IMR-90 (cell line): ENCODE results near the gene ASAP2. TPM values are rescaled to one million over a fixed set of nuclear protein-coding genes. Genes with fewer than 3 reads are reported as not detected.

Experiments used
- ATAC-seq: fragments of 200-7000 bp; cut with Tn5 transposase; 2 replicates; pipeline ENCODE4 v1.9.1; 2020; ENCODE audit warnings: low read depth, mild to moderate bottlenecking, moderate library complexity
- BruUV-seq: library from RNA; stranded (reverse); fragments of 400-500 nt; replicated peaks from 2 replicates; lab custom pipeline; 2021; lab: Mats Ljungman, UMichigan
- CTCF ChIA-PET: fragments of 300-600 bp; formaldehyde crosslinking; extraction: SDS; loops from one replicate; lab custom pipeline; 2021; ENCODE audit warnings: antibody characterized with exemption; lab: Yijun Ruan, JAX
- POLR2A ChIA-PET: fragments of 300-600 bp; sonication (Branson Sonifier 250); formaldehyde crosslinking; loops from one replicate; lab custom pipeline; 2022; ENCODE audit warnings: antibody characterized with exemption; ENCODE audit not compliant: unreplicated experiment; lab: Charles Lee
- DNase-seq: peaks from one replicate; pipeline ENCODE4 v3.0.0; 2013
- H2AFZ ChIP-seq: replicated peaks from 2 replicates; pipeline ENCODE3; 2013; ENCODE audit warnings: low read length, mild to moderate bottlenecking; ENCODE audit not compliant: poor library complexity
- H2AK5ac ChIP-seq: 2 replicates; pipeline ENCODE4 v1.6.1; 2013; ENCODE audit warnings: low read depth, low read length, inconsistent platforms
- H2AK9ac ChIP-seq: replicated peaks from 2 replicates; pipeline ENCODE3; 2013; ENCODE audit warnings: mild to moderate bottlenecking, low read depth, low read length, moderate library complexity; ENCODE audit not compliant: poor library complexity
- H2BK120ac ChIP-seq: 2 replicates; pipeline ENCODE4 v1.6.1; 2013; ENCODE audit warnings: low read depth, low read length, inconsistent platforms
- H2BK15ac ChIP-seq: 3 replicates; pipeline ENCODE4 v1.6.1; 2013; ENCODE audit warnings: low read depth, low read length, inconsistent platforms
- H2BK20ac ChIP-seq: 2 replicates; pipeline ENCODE4 v1.6.1; 2013; ENCODE audit warnings: low read depth, mild to moderate bottlenecking, inconsistent platforms, low read length, moderate library complexity
- H2BK5ac ChIP-seq: 2 replicates; pipeline ENCODE4 v1.6.1; 2013; ENCODE audit warnings: mild to moderate bottlenecking, low read depth, low read length, inconsistent platforms; ENCODE audit not compliant: poor library complexity, severe bottlenecking
- H3K14ac ChIP-seq: replicated peaks from 2 replicates; pipeline ENCODE4 v1.6.1; 2013; ENCODE audit warnings: low read depth, low read length, inconsistent platforms
- H3K18ac ChIP-seq: 2 replicates; pipeline ENCODE4 v1.6.1; 2013; ENCODE audit warnings: low read depth, low read length, control low read depth
- H3K23ac ChIP-seq: 2 replicates; pipeline ENCODE4 v1.6.1; 2013; ENCODE audit warnings: low read depth, low read length, inconsistent platforms
- H3K27ac ChIP-seq: 2 replicates; pipeline ENCODE4 v1.5.1; 2013; ENCODE audit warnings: mild to moderate bottlenecking, control low read depth, low read length; ENCODE audit not compliant: insufficient read depth
- H3K27me3 ChIP-seq: 2 replicates; pipeline ENCODE4 v1.6.1; 2013; ENCODE audit warnings: low read length; ENCODE audit not compliant: control insufficient read depth, insufficient read depth
- H3K36me3 ChIP-seq: 2 replicates; pipeline ENCODE4 v1.6.1; 2013; ENCODE audit warnings: low read length, mixed read lengths; ENCODE audit not compliant: control insufficient read depth, insufficient read depth
- H3K4ac ChIP-seq: 2 replicates; pipeline ENCODE4 v1.6.1; 2013; ENCODE audit warnings: low read depth, low read length, inconsistent platforms
- H3K4me1 ChIP-seq: 2 replicates; pipeline ENCODE4 v1.6.1; 2013; ENCODE audit warnings: low read length, mixed read lengths; ENCODE audit not compliant: control insufficient read depth, insufficient read depth
- H3K4me2 ChIP-seq: 2 replicates; pipeline ENCODE4 v1.6.1; 2013; ENCODE audit warnings: low read depth, mild to moderate bottlenecking, control low read depth, low read length, moderate library complexity
- H3K4me3 ChIP-seq: 2 replicates; pipeline ENCODE4 v1.5.1; 2013; ENCODE audit warnings: low read depth, mild to moderate bottlenecking, control low read depth, low read length, moderate library complexity; ENCODE audit not compliant: insufficient read depth
- H3K56ac ChIP-seq: 2 replicates; pipeline ENCODE4 v1.6.1; 2013; ENCODE audit warnings: low read length, inconsistent platforms; ENCODE audit not compliant: insufficient read depth; ENCODE audit errors: extremely low read depth
- H3K79me1 ChIP-seq, 2 experiments: 2 replicates each; pipeline ENCODE4 v1.6.1; 2013; ENCODE audit warnings: low read length in 2 of 2, inconsistent platforms in 1 of 2, low read depth in 1 of 2
- H3K9ac ChIP-seq: 2 replicates; pipeline ENCODE4 v1.6.1; 2013; ENCODE audit warnings: low read depth, low read length, control low read depth
- H3K9me1 ChIP-seq: 2 replicates; pipeline ENCODE4 v1.6.1; 2013; ENCODE audit warnings: low read length, inconsistent platforms; ENCODE audit not compliant: insufficient read depth
- H3K9me3 ChIP-seq: 2 replicates; pipeline ENCODE4 v1.6.1; 2013; ENCODE audit warnings: low read length; ENCODE audit not compliant: control insufficient read depth, insufficient read depth
- H4K20me1 ChIP-seq: 2 replicates; pipeline ENCODE4 v1.6.1; 2013; ENCODE audit warnings: low read length, inconsistent platforms; ENCODE audit not compliant: insufficient read depth
- H4K5ac ChIP-seq: 2 replicates; pipeline ENCODE4 v1.6.1; 2013; ENCODE audit warnings: mild to moderate bottlenecking, low read depth, low read length, control low read depth
- H4K8ac ChIP-seq, 2 experiments: 2 replicates each; pipeline ENCODE4 v1.6.1; 2013; ENCODE audit warnings: low read depth in 2 of 2, low read length in 2 of 2, control low read depth in 1 of 2, inconsistent platforms in 1 of 2
- H4K91ac ChIP-seq: 2 replicates; pipeline ENCODE4 v1.6.1; 2013; ENCODE audit warnings: low read depth, low read length, inconsistent platforms; ENCODE audit not compliant: insufficient read depth
- CEBPB ChIP-seq: IDR thresholded peaks from 2 replicates; pipeline ENCODE4 v1.6.1; 2012; ENCODE audit warnings: low read depth, low read length, improper control_type of control experiment
- MAFK ChIP-seq: IDR thresholded peaks from 2 replicates; pipeline ENCODE4 v1.6.1; 2012; ENCODE audit warnings: low read depth, low read length, improper control_type of control experiment
- RFX5 ChIP-seq: IDR thresholded peaks from 2 replicates; pipeline ENCODE4 v1.8.0; 2012; ENCODE audit warnings: low read depth, mild to moderate bottlenecking, low read length, moderate library complexity
- whole genome bisulfite sequencing, 2 experiments: methylation state at CpG; one replicate each; pipeline versions ENCODE4 v1.1.5 to v1.1.7; 2013; ENCODE audit warnings: missing lambda C conversion rate in 2 of 2; ENCODE audit not compliant: insufficient read length in 1 of 2; ENCODE audit errors: extremely low coverage in 2 of 2; 5-methylcytosine and 5-hydroxymethylcytosine counted together
- dilution Hi-C: fragments of 300-500 bp; cut with HindIII; formaldehyde crosslinking; loops from one replicate; pipeline ENCODE4 v1.14.3; 2018; ENCODE audit warnings: low sequenced_read_pairs; ENCODE audit not compliant: unreplicated experiment
- in situ Hi-C: fragments of 300-500 bp; cut with MboI; formaldehyde crosslinking; loops from 3 replicates; pipeline ENCODE4 v1.14.3; 2019; ENCODE audit warnings: low sequenced_read_pairs, inconsistent platforms, mixed read lengths
- intact Hi-C: fragments of 100-400 bp; cut with micrococcal nuclease; formaldehyde crosslinking; loops from 2 replicates; pipeline ENCODE4 v1.10.0; 2022
- polyA plus RNA-seq, 3 experiments: library from polyadenylated mRNA; depleted of rRNA; stranded (reverse); fragments of >200 nt; gene quantifications; 2 replicates each; pipeline ENCODE4 v1.2.3, GENCODE V29; 2012; ENCODE audit warnings: low replicate concordance in 1 of 3
- total RNA-seq: library from RNA; depleted of rRNA; stranded (reverse); fragments of >200 nt; gene quantifications from 2 replicates; pipeline ENCODE4 v1.2.3, GENCODE V29; 2012

Gene ASAP2
- total and polyA plus RNA-seq, 2 of the 4 experiments (the other 2 are of a cell fraction) = 19.7 to 28.1 TPM

DNA sequence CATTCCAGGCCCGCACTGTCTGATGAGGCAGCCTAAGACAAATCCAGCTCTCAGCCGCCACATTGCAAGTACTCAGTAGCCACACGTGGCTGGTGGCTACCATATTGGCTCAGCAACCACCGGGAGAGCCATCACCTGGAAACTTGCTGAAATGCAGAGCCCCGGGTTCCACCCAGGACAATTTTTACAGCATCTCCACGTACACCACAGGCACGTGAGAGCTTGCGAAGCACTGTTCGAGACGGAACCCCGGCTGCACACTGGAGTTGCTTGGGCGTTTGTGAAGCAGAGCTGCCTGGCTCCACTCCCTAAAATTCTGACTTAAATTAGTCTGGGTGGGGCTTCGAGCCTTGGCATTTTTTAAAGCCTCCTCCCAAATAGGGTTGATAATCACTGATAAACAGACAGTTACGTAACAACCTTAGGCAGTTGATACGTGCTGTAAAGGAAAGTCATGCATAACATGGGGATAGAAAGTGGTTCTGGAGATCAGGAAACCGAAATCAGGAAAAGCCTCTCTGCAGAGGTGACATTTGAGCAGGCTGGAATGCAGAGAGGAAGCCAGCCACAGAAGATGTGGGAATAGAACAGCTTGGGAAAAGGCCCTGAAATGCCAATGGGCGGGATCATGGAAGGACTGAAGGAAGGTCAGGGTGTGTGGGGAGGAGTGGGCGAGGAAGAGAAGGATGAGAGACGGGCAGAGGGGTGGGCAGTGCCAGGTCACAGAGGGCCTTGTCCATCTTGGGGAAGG lies 6.2 kb downstream of the ASAP2 start:
- peak overlapping the region; percentile 57 for H3K14ac ChIP-seq
- H2BK20ac ChIP-seq = no peak overlapping the region
- no peak overlapping the region for H3K18ac ChIP-seq
- no peak overlapping the region for H4K8ac ChIP-seq
- in situ Hi-C loops = no loop called here
- CTCF ChIA-PET = interaction anchor here (0.6 kb wide), 2 partner anchors 1442 to 1872 kb away, joined by 4 to 5 read pairs; no protein-coding TSS in a partner anchor
- peaks cover 68% of the 10 kb centered on the region; the same call in 1 of the 2 replicates for H4K20me1 ChIP-seq
- H3K27me3 ChIP-seq = no peaks in the 10 kb centered on the region
- no peaks in the 10 kb centered on the region for H3K36me3 ChIP-seq
- H3K4me1 ChIP-seq = peaks cover 20% of the 10 kb centered on the region
- H3K4me3 ChIP-seq = no peak overlapping the region
- no peak overlapping the region for H4K5ac ChIP-seq
- WGBS, 2 experiments = 98% methylated on average over 8 of the region's 19 CpGs; no CpG with 5 or more reads in 1 of the 2 experiments
- H3K9me1 ChIP-seq = peaks cover 44% of the 10 kb centered on the region
- no peak; the same call in 1 of the 2 replicates for ATAC-seq
- no peak for DNase-seq
- H2AK5ac ChIP-seq = peak overlapping the region; percentile 31; the same call in 1 of the 2 replicates
- dilution Hi-C loops = no loop called here
- H3K9me3 ChIP-seq = no peaks in the 10 kb centered on the region
- H3K4ac ChIP-seq = peak overlapping the region; percentile 16; the same call in 1 of the 2 replicates
- peaks cover 26 to 63% of the 10 kb centered on the region in 2 experiments for H3K79me1 ChIP-seq
- H2BK5ac ChIP-seq = no peak overlapping the region
- H4K91ac ChIP-seq = peak overlapping the region; percentile 43
- intact Hi-C loops = no loop called here
- POLR2A ChIA-PET = no interaction called here
- no peak overlapping the region for H3K56ac ChIP-seq
- no peak overlapping the region for H3K4me2 ChIP-seq
- H3K23ac ChIP-seq = peak overlapping the region; percentile 71; the same call in 1 of the 2 replicates
- H2AK9ac ChIP-seq = no peak overlapping the region
- BruUV-seq = no TSS peak
- no peak overlapping the region for H3K9ac ChIP-seq
- peak overlapping the region; percentile 10; the same call in 1 of the 2 replicates for H2BK120ac ChIP-seq
- no peak overlapping the region for H2BK15ac ChIP-seq
- H3K27ac ChIP-seq = no peak overlapping the region
- H2AFZ ChIP-seq = no peak overlapping the region
- peak; percentile 72 for TF ChIP-seq CEBPB
- no peak for TF ChIP-seq MAFK
- TF ChIP-seq RFX5 = no peak
